Astrocyte (in vitro differentiated cells and primary cell): ENCODE measurements around the gene CACNA2D4.

Experiments
- EZH2 ChIP-seq: IDR thresholded peaks from 2 replicates; pipeline ENCODE4 v1.6.1; 2012; ENCODE audit warnings: mild to moderate bottlenecking, low read length, inconsistent platforms; ENCODE audit not compliant: insufficient read depth
- TF ChIP-seq, protein P1 (sequence below): IDR thresholded peaks from 2 replicates; pipeline ENCODE4 v1.5.1; 2011; ENCODE audit warnings: low read depth, mild to moderate bottlenecking, inconsistent platforms, low read length, moderate library complexity; ENCODE audit not compliant: insufficient read depth

DNA sequence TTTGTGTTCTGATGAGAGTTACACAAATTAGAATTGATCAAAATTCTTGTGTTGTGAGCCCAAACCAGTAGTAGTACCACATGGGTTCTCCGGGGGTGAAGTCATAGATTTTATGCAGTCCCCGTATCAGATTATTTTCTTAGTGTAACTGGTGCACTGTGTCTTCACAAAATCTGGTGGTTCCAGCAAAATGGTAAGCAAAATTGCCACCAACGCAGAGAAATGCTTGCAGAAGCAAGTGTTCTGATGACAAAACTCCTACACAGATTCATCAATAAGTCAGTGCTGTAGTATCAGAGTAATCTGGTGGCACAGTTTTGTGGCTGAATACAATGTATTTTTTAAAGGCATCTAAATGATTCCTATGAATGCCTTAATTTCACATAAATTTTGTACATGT lies 1.3 kb upstream of the CACNA2D4 start:
- TF ChIP-seq, protein P1, sequence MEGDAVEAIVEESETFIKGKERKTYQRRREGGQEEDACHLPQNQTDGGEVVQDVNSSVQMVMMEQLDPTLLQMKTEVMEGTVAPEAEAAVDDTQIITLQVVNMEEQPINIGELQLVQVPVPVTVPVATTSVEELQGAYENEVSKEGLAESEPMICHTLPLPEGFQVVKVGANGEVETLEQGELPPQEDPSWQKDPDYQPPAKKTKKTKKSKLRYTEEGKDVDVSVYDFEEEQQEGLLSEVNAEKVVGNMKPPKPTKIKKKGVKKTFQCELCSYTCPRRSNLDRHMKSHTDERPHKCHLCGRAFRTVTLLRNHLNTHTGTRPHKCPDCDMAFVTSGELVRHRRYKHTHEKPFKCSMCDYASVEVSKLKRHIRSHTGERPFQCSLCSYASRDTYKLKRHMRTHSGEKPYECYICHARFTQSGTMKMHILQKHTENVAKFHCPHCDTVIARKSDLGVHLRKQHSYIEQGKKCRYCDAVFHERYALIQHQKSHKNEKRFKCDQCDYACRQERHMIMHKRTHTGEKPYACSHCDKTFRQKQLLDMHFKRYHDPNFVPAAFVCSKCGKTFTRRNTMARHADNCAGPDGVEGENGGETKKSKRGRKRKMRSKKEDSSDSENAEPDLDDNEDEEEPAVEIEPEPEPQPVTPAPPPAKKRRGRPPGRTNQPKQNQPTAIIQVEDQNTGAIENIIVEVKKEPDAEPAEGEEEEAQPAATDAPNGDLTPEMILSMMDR, result no peak
- TF ChIP-seq EZH2, result no peak
